Ecto neural progenitor cell (in vitro differentiated cells): Measurements from ENCODE around the gene TACR1.

ENCODE experiments used
- DNase-seq: peaks from one replicate; pipeline ENCODE4 v3.0.0-alpha.2; 2018; ENCODE audit warnings: low spot score

TACR1 gene

DNA sequence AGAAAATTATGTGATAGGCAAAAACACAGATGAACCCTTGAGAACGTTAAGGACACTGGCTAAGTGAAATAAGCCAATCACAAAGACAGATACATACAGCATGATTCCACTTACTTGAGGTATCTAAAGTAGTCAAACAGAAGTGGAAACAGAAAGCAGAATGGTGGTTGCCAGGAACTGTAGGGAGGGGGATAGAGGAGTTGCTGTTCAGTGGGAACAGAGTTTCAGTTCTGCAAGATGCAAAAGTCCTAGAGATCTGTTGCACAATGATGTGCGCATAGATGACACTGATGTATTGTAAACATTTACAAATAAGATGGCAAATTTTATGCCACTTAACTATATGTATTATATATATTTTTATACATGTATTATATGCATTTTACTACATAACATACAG is 181.2 kb downstream of the TACR1 start:
- no peak for DNase-seq

DNA sequence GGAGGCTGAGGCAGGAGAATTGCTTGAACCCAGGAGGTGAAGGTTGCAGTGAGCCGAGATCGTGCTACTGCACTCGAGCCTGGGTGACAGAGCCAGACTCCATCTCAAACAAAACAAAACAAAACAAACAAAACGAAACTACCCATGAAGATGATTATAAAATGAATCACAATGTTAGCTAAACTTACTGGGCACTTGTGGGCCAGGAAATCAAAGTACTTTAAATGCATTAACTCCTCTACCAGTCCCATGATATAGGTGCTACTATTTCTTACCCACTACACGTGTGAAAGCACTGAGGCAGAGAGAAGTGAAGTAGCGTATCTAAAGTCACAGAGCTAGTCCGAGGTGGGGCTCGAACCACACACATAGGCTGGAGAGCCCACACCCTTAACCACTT is 187.2 kb downstream of the TACR1 start:
- no peak for DNase-seq

DNA sequence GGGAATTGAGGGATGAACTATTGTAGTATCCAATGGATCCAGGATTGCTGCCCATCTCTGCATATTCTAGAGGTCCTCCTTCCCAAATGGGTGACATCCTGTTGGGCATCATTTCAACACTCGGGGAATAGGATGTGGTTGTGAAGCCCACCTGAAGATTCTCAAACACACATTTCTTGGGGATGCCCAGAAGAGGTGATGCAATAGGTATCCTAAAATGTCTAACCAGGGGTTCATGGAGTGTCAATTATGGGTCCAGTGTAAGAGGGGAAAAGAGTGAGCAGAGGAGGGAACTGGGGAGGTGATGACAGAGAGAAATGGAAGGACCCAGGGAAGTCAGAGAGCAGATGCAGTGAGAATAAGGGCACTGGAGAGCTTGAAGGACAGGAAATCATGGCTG is 188.7 kb downstream of the TACR1 start:
- no peak for DNase-seq

- DNase-seq: no peak
Measured at GRCh38 chr2:75007819-75008218, 191.5 kb downstream of the TACR1 start.

GRCh38 chr2:75007061-75007460 is 192.3 kb downstream of the TACR1 start:
- DNase-seq: no peak

GRCh38 chr2:75006041-75006440 is 193.3 kb downstream of the TACR1 start:
- DNase-seq: no peak

GRCh38 chr2:75003773-75004172 is 195.5 kb downstream of the TACR1 start:
- DNase-seq: no peak

- no peak for DNase-seq
Measured at GRCh38 chr2:75003276-75003675, 196.0 kb downstream of the TACR1 start.

- DNase-seq: no peak
Measured at GRCh38 chr2:75002007-75002406, 197.3 kb downstream of the TACR1 start.

DNA sequence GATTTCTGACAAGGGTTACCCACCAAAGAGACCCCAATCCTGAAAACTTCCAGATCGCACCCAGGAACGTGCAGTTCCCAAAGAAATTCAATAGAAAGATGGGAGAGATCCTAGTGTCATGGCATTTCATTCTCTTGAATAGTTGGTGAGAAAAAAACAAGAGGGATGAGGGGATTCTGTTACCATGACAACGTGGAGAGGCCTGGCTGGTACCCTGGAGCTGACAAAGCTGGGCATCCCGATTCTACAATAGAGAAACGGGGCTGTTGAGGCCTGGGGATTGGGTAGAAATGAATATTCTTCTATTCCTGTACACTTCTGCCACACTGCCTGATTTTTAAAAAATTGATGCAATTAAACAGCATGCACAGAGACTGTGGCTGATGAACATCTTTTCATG is 199.9 kb downstream of the TACR1 start:
- no peak for DNase-seq
